ENCODE results near the gene SNRPN.
"Not testable (repeated sequence)": the region's sequence is repeated elsewhere in the genome, so short reads cannot be mapped to it uniquely, and the experiment has no call there.

GRCh38 chr15:24922781-24923180 lies 32.0 kb upstream of the SNRPN start:
- TF ChIP-seq CTCF (conservative IDR thresholded peaks at IDR 0.05 in 1 of 2, IDR thresholded peaks at IDR 0.05 in 1 of 2; ENCODE audit: extremely low read depth in 1 of 2, insufficient read depth in 1 of 2, low read depth in 1 of 2, low read length in 2 of 2); EZH2 (IDR thresholded peaks at IDR 0.05; ENCODE audit: borderline replicate concordance, low read length): not testable (repeated sequence)

Data from mammary epithelial cell (primary cell).